Stomach smooth muscle (tissue), 2 donors: ENCODE measurements around the gene GALR2.

Experiments used
- H3K27ac ChIP-seq: one replicate; pipeline ENCODE4 v1.7.0; 2013; ENCODE audit warnings: mild to moderate bottlenecking, low read length, inconsistent platforms
- H3K27me3 ChIP-seq, 2 donors: one replicate each; pipeline ENCODE4 v1.7.0; 2013; ENCODE audit warnings: low read length in 2 of 2; ENCODE audit not compliant: insufficient read depth in 2 of 2, control insufficient read depth in 1 of 2
- H3K36me3 ChIP-seq, 2 donors: one replicate each; pipeline ENCODE4 v1.7.0; 2013; ENCODE audit warnings: low read length in 2 of 2; ENCODE audit not compliant: control insufficient read depth in 2 of 2, insufficient read depth in 2 of 2
- H3K4me1 ChIP-seq: one replicate; pipeline ENCODE4 v1.7.0; 2013; ENCODE audit warnings: low read length; ENCODE audit not compliant: control insufficient read depth, insufficient read depth
- H3K4me3 ChIP-seq, 2 donors: one replicate each; pipeline ENCODE4 v1.7.0; 2013; ENCODE audit warnings: low read length in 2 of 2
- H3K9ac ChIP-seq, 2 donors: one replicate each; pipeline ENCODE4 v1.7.0; 2013; ENCODE audit warnings: low read length in 2 of 2, mild to moderate bottlenecking in 1 of 2
- H3K9me3 ChIP-seq, 2 donors: one replicate each; pipeline ENCODE4 v1.7.0; 2013; ENCODE audit warnings: low read length in 2 of 2; ENCODE audit not compliant: control insufficient read depth in 2 of 2
- donor health status: healthy.
- donor health status: Pancreatic carcinoma.

Gene GALR2, protein sequence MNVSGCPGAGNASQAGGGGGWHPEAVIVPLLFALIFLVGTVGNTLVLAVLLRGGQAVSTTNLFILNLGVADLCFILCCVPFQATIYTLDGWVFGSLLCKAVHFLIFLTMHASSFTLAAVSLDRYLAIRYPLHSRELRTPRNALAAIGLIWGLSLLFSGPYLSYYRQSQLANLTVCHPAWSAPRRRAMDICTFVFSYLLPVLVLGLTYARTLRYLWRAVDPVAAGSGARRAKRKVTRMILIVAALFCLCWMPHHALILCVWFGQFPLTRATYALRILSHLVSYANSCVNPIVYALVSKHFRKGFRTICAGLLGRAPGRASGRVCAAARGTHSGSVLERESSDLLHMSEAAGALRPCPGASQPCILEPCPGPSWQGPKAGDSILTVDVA

DNA sequence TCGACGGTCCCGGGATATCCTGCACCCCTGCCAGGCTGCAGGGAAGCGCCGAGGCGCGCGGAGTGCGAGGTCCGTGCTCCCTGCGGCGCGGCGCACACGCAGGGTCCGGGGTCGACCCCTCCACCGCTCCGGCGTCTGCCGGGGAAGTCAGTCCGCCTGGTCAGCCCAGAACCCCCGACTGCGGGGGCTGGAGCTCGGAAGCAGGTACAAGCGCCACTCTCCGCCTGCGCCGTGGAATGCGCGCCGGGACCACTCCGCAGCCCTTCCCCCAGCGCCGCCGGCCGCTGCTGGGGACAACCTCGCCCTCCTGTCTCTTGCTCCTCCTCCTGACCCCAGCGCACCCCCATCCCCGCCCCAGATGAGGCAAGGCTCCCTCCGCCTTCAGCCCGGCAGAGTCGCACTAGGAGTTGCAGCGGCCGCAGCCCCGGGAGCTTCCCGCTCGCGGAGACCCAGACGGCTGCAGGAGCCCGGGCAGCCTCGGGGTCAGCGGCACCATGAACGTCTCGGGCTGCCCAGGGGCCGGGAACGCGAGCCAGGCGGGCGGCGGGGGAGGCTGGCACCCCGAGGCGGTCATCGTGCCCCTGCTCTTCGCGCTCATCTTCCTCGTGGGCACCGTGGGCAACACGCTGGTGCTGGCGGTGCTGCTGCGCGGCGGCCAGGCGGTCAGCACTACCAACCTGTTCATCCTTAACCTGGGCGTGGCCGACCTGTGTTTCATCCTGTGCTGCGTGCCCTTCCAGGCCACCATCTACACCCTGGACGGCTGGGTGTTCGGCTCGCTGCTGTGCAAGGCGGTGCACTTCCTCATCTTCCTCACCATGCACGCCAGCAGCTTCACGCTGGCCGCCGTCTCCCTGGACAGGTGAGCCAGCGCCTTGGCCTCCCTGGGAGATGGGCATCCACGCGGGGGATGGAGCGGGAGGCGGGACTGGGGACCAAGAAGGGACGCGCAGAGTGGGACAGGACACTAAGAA, at the start of gene GALR2:
Gene GALR2, plus strand, starts transcription at position 392 of the 974 bp plus-strand sequence. Its CDS starts 103 bp downstream, at position 495.
- H3K27me3 ChIP-seq, result peaks cover 53 to 60% of the 10 kb centered on the region in 2 donors
- no peaks in the 10 kb centered on the region for H3K9me3 ChIP-seq
- no peak within 1 kb of the TSS for H3K9ac ChIP-seq
- H3K4me1 ChIP-seq, result peaks cover 57% of the 10 kb centered on the region
- peak within 1 kb of the TSS; percentile 17 to 59 for H3K4me3 ChIP-seq
- H3K27ac ChIP-seq, result no peak within 1 kb of the TSS
- peaks cover 0 to 2% of the 10 kb centered on the region in 2 donors for H3K36me3 ChIP-seq

DNA sequence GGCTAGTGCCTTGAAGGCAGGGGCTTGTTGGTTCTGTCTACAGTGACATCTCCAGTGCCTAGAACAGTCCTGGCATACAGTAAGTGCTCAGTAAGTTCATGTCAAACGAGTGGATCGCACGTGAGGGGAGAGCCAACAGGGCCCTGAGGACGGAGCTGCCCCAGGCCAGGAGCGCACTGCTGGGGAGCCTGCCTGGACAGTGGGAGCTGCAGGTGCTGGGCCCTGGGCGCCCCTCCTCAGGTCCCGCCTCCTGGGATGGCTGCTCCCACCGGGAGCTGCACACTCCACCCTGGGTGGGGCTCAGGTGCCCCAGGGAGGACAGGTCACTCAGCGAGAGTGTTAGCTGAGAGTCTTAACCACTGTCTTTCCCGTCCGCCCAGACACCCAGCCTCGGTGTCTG, 49.3 kb upstream of the GALR2 start:
- Histone ChIP-seq H3K4me1 (no peaks in the 10 kb centered on the region), H3K9me3 (no peaks in the 10 kb centered on the region), H3K9ac (no peak overlapping the region), H3K27ac (no peak overlapping the region), H3K4me3 (no peak overlapping the region), H3K36me3 (no peaks in the 10 kb centered on the region), H3K27me3 (no peaks in the 10 kb centered on the region)

DNA sequence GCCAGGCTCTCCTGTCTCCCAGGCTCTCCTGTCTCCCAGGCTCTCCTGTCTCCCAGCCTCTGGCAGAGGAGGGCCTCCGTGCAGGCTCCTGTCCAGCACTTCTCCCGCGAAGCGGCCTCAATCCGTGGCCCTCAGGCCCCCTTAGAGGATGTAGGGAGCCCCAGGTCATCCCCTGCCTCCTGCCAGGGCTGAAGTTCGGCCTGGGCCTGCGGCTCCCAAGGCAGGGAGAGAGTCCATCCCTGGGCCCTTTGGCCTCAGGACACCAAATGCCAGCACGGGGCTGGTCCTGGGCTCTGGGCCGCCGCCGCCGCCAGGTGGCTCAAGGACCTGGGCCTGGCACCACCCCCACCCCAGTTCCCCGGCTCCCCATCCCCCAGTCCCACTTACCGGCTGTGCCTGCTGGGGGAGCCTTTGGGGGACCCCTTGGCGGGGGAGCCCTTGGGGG, 47.8 kb upstream of the GALR2 start:
- Histone ChIP-seq H3K4me1 (no peaks in the 10 kb centered on the region), H3K4me3 (no peak overlapping the region), H3K36me3 (no peaks in the 10 kb centered on the region), H3K9ac (no peak overlapping the region), H3K27ac (no peak overlapping the region), H3K27me3 (no peaks in the 10 kb centered on the region), H3K9me3 (no peaks in the 10 kb centered on the region)

DNA sequence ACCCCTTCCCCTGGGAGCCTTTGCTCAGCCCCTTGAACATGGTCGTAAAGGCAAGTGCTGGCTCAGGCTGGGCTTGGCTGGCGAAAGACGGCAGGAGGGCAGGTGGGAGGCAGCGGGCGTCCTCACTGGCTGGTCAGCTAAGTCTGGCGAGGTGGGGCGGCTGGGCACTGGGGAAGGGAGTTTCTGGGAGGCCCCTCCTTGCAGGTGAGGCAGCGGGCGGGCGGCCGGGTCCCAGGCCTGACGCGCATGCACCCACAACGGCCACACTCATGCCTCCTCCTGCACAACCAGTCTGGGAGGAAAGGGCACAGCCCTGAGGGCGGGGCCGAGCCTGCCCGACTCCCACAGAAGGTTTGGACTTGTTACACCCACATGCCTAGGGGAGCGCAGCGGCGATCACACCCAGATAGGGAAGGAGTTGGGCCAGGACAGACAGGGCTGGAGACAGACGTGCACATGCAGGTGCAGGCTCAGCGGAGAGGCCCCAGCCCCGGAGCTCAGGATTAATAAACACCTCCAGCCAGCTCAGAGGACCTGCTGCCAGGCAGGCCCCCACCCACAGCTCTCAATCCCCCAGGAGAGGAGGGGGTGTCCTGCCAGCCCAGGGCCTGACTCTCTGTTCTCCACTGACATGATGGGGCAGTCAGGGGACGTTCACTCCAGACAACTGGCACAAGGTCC, 47.3 kb upstream of the GALR2 start, which contains the start of gene EVPL:
Gene EVPL, minus strand, starts transcription at position 148 of the 681 bp plus-strand sequence. Its CDS starts 108 bp downstream, at position 40.
- no peak within 1 kb of the TSS for H3K4me3 ChIP-seq
- no peak within 1 kb of the TSS for H3K27ac ChIP-seq
- H3K9ac ChIP-seq, result no peak within 1 kb of the TSS
- H3K36me3 ChIP-seq, result no peaks in the 10 kb centered on the region
- no peaks in the 10 kb centered on the region for H3K27me3 ChIP-seq
- H3K9me3 ChIP-seq, result no peaks in the 10 kb centered on the region
- no peaks in the 10 kb centered on the region for H3K4me1 ChIP-seq

DNA sequence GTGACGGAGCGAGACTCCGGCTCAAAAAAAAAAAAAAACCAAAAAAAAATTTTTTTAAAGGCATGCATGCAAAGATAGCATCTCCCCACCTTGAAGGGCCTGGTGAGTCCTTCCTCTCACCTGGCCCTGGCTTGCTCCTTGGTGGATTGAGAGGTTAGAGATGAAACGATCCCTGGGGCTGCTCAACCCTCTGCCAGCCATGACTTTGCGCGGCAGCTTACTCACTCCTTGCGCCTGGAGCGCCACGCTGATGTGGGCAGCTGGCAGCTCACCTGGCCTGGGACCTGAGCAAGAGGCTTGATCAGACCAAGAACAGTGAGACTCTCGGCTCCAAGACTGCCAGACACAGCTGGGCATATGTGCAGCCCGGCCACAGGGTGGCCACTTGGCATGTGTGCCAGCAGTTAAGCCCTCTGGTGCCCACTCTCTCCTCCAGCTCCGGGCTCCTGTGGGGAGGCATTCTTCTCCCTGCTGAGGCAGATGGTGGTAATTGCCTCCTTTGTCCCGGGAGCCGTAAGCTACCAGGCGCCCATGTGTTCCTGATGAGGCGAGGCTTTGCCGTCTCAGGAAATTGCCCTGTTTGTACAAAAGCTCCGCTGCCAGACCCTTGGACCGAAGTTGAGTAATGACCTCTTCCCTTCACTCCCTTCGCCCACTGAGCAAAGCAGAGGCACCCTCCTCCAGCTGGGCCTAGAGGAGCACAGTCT, 42.4 kb upstream of the GALR2 start:
- Histone ChIP-seq H3K36me3 (no peaks in the 10 kb centered on the region), H3K9ac (no peak overlapping the region), H3K27me3 (no peaks in the 10 kb centered on the region), H3K27ac (no peak overlapping the region), H3K4me1 (peaks cover 27% of the 10 kb centered on the region), H3K4me3 (no peak overlapping the region), H3K9me3 (no peaks in the 10 kb centered on the region)

DNA sequence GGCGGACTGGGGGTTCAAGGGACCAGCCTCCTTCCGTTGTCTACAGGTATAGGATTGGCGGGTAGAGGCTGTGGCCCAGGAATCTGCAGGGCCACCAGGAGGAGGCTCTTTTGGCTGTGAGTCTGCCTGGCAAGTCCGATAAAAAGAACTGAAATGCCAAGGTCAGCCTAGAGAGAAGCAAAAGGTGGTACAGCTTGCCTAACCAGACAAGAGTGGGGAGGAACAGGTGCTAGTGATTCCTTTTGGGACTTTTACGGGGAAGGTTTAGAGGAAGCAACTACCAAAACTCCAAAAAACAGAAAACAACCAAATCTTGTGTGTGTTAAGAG, 41.8 kb upstream of the GALR2 start:
- Histone ChIP-seq H3K4me3 (no peak overlapping the region), H3K9ac (no peak overlapping the region), H3K4me1 (peaks cover 31% of the 10 kb centered on the region), H3K27me3 (no peaks in the 10 kb centered on the region), H3K9me3 (no peaks in the 10 kb centered on the region), H3K36me3 (no peaks in the 10 kb centered on the region), H3K27ac (no peak overlapping the region)

DNA sequence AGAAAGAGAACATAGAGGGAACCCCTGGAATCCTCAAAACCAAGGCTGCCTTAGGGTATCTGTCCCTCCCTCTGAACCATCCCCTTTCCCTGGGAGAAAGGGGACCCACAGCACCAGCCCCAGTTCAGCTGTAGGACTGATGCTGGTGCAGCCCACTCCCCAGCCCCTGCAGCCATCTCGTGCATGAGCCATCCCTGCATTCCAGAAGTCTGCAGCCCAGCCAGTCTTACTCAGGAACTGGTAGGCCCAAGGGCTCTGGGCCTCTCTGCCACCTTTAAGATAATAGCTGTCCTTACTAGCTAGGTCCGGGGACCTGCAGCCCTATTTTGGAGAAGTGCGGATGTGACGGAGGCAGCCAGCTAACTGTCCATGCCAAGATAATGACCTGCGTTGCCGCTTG, 41.4 kb upstream of the GALR2 start:
- H3K9ac ChIP-seq, result no peak overlapping the region
- H3K27me3 ChIP-seq, result no peaks in the 10 kb centered on the region
- peak overlapping the region; percentile 53 for H3K27ac ChIP-seq
- H3K4me1 ChIP-seq, result peaks cover 35% of the 10 kb centered on the region
- no peaks in the 10 kb centered on the region for H3K9me3 ChIP-seq
- H3K4me3 ChIP-seq, result no peak overlapping the region
- H3K36me3 ChIP-seq, result no peaks in the 10 kb centered on the region

DNA sequence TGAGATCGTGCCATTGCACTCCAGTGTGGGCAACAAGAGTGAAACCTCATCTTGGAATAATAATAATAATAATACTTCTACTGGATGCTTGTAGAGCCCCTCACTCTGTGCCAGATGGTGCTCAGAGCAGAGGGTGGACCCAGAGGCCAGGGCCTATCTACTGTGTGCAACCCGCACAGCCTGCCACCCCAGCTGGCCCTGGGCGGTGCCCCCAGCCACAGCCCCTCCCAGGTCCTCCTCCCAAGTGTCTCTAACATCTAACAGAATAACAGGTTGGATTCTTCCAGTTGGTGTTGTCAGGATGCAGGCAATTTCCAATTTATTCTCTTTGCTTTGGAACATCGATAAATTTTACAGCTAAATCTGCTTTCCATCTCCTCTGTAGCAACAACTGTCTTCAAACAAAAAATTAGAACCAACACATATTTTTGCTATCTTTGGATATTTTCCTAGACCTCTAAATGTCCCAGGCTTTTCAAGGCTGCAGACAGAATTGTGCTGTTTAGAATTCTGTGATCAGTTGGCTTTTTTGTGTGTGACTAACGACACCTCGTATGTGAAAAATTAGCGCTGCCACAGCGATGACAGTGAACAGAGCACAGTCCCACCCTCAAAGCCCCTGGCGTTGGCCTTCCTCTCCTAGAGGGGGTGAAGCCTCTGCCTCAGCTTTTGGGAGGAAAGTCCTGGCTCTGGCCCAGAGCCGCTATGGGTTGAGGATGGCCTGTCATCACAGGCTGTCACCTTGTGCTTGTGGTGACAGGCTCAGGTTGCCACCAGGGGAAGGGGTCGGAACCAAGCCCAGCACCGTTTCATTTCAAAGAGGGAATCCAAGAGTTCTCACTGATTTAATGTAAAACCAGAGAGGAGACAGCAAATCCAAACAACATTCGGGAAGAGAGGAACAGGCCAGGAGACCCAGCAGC, 39.9 kb upstream of the GALR2 start:
- no peaks in the 10 kb centered on the region for H3K27me3 ChIP-seq
- no peaks in the 10 kb centered on the region for H3K9me3 ChIP-seq
- H3K27ac ChIP-seq, result peak overlapping the region; percentile 69
- H3K36me3 ChIP-seq, result peaks cover 0 to 5% of the 10 kb centered on the region in 2 donors
- H3K4me1 ChIP-seq, result peaks cover 45% of the 10 kb centered on the region
- H3K4me3 ChIP-seq, result no peak overlapping the region
- peak overlapping the region in 1 of 2 donors; percentile 49 for H3K9ac ChIP-seq

DNA sequence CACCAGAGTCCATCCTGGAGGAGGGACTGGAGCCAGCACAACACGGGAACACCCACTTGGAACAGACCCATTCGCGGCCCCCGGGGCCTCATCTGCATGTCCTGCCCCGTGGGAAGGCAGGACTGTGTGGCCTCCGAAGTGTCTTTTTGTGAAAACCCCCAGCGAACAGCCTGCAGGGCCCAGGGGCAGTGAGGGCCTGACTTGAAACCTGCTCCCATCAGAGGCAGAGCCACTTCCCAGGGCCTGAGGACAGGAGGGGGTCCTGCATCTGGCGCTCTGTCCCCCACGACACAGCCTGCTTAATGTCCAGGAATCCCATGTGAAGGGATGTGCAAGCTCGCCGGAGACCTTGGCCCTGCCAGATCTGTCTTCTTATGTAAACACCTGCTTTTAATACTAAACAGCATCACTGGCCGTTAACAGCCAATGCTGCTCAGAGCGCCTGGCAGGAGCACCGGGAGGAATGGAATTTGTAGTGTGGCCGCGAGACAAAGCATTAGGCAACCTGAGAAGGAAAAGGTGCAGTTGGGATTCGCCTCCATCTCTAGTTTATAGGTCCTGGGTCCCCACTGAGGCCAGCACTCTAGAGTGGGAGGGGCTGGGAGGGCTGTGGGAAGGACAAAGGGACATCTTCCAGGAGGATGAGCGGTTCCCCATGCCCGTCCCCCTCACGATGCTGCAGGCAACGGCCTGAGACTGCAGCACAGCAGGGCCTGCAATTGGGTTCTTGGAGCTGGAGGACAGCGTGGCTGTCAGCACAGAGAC, 37.9 kb upstream of the GALR2 start:
- Histone ChIP-seq H3K4me3 (peak overlapping the region in 1 of 2 donors; percentile 15), H3K27me3 (no peaks in the 10 kb centered on the region), H3K9me3 (no peaks in the 10 kb centered on the region), H3K9ac (peak overlapping the region in 1 of 2 donors; percentile 55), H3K4me1 (peaks cover 45% of the 10 kb centered on the region), H3K27ac (peak overlapping the region; percentile 80), H3K36me3 (peaks cover 12 to 25% of the 10 kb centered on the region in 2 donors)
